Fibroblast of villous mesenchyme (primary cell): Measurements from ENCODE around the gene CDH23. TPM values are rescaled to one million over a fixed set of nuclear protein-coding genes. Genes with fewer than 3 reads are reported as not detected.

Source experiments
- DNase-seq: peaks from one replicate; pipeline ENCODE4 v3.0.0-alpha.2; 2010; ENCODE audit warnings: low read depth
- H3K4me3 ChIP-seq: 2 replicates; pipeline ENCODE4 v1.5.1; 2011; ENCODE audit warnings: low read depth, mild to moderate bottlenecking, low read length
- CTCF ChIP-seq: IDR thresholded peaks from 2 replicates; pipeline ENCODE4 v1.5.1; 2012; ENCODE audit warnings: low read depth, mild to moderate bottlenecking, low read length; ENCODE audit not compliant: insufficient read depth
- total RNA-seq: library from RNA; depleted of rRNA; stranded (reverse); fragments of >200 nt; gene quantifications from 2 replicates; pipeline ENCODE4 v1.2.3, GENCODE V29; 2012

Gene CDH23
- total RNA-seq, 1 donor = under 0.01 TPM

DNA sequence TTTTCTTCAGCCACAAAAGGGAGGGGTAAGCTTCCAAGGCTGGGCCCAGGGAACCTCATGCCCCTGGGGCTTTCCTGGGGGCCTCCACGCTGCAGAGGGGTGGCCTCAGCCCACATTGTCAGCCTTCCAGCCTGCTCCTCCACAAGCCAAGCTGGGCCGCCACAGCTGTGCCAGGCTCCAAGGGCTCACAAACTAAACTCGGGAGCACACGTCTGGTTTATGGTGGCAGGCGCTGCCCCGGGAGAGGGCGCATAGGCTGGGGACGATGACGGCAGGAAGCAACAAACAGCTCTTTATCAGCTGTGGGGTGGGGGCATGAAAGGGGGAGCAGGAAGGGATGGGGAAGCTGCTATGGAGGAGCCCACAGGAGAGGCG, 6.3 kb upstream of the CDH23 start:
- no peak for DNase-seq
- no peak for TF ChIP-seq CTCF
- no peak overlapping the region for H3K4me3 ChIP-seq

GRCh38 chr10:71390921-71391690, 5.6 kb upstream of the CDH23 start:
- no peak overlapping the region for H3K4me3 ChIP-seq
- TF ChIP-seq CTCF = no peak
- no peak for DNase-seq

- no peak for TF ChIP-seq CTCF
- no peak for DNase-seq
- H3K4me3 ChIP-seq = no peak overlapping the region
These were observed 5.0 kb upstream of the CDH23 start for GRCh38 chr10:71391701-71392100.

GRCh38 chr10:71392292-71392691, 4.4 kb upstream of the CDH23 start:
- DNase-seq = no peak
- no peak for TF ChIP-seq CTCF
- no peak overlapping the region for H3K4me3 ChIP-seq

- no peak for TF ChIP-seq CTCF
These were observed 3.6 kb upstream of the CDH23 start for GRCh38 chr10:71392791-71393781.

GRCh38 chr10:71393841-71394475, 2.8 kb upstream of the CDH23 start:
- DNase-seq = no peak
- H3K4me3 ChIP-seq = no peak overlapping the region
- TF ChIP-seq CTCF = no peak

More at GRCh38 chr10:71392791-71393781, 3.6 kb upstream of the CDH23 start:
- H3K4me3 ChIP-seq = no peak overlapping the region
- no peak for DNase-seq
